Right lobe of liver (tissue), 6 donors: Measurements from ENCODE around the gene WDR49. TPM values are rescaled to one million over a fixed set of nuclear protein-coding genes. Genes with fewer than 3 reads are reported as not detected.

Experiments
- ATAC-seq, 4 donors: fragments of 200-7000 bp; cut with Tn5 transposase; one replicate each; pipeline ENCODE4 v1.9.1; 2020; ENCODE audit warnings: mild to moderate bottlenecking in 4 of 4, moderate library complexity in 4 of 4
- DNase-seq, 3 donors: peaks; one replicate each; pipeline ENCODE4 v3.0.0-alpha.2; 2020
- H3K27ac ChIP-seq, 3 donors: fragments of 200-600 bp; one replicate each; pipeline ENCODE4 v1.8.0; 2022
- H3K27me3 ChIP-seq, 2 donors: fragments of 200-600 bp; one replicate each; pipeline ENCODE4 v1.8.0; 2022
- H3K36me3 ChIP-seq, 4 donors: fragments of 200-600 bp; sonication (generic) in 1 of 4; one replicate each; pipeline versions ENCODE4 v1.5.1 to v1.8.0; 2017 to 2022; ENCODE audit warnings: control low read depth in 1 of 4
- H3K4me1 ChIP-seq, 4 donors: fragments of 200-600 bp; sonication (generic) in 1 of 4; one replicate each; pipeline versions ENCODE4 v1.5.1 to v1.8.0; 2017 to 2022; ENCODE audit warnings: control low read depth in 1 of 4
- H3K4me3 ChIP-seq, 3 donors: fragments of 200-600 bp; one replicate each; pipeline ENCODE4 v1.8.0; 2022
- H3K9me3 ChIP-seq, 4 donors: fragments of 200-600 bp; sonication (generic) in 1 of 4; one replicate each; pipeline versions ENCODE4 v1.5.1 to v1.8.0; 2017 to 2022; ENCODE audit warnings: control low read depth in 1 of 4
- CTCF ChIP-seq, 4 donors: fragments of 200-600 bp in 3 of 4; fragments of 450-650 bp in 1 of 4; IDR thresholded peaks; one replicate each; pipeline versions ENCODE4 v1.5.1 to v1.8.0; 2016 to 2022; ENCODE audit warnings: antibody characterized with exemption in 4 of 4, mild to moderate bottlenecking in 2 of 4
- POLR2A ChIP-seq: fragments of 450-650 bp; IDR thresholded peaks from one replicate; pipeline ENCODE4 v1.6.1; 2017; ENCODE audit warnings: antibody characterized with exemption, mild to moderate bottlenecking
- WGBS: methylation state at CpG from one replicate; pipeline ENCODE4 v1.1.6; 2018; ENCODE audit warnings: low coverage, low lambda C conversion rate; ENCODE audit not compliant: insufficient coverage; ENCODE audit errors: missing lambda C conversion rate; 5-methylcytosine and 5-hydroxymethylcytosine counted together
- intact Hi-C, 2 donors: fragments of 100-400 bp; cut with DNase I; formaldehyde crosslinking; loops; one replicate each; pipeline versions ENCODE4 v1.11.2 to v1.14.1; 2022
- total RNA-seq, 6 experiments: library from RNA; depleted of rRNA in 2 of 6; stranded (reverse); fragments of >200 nt in 2 of 6; fragmentation: NEBNext Ultra II Directional in 3 of 6; extraction: Animal tissue kit (Norgen Biotek cat#: 25700) in 3 of 6; gene quantifications; one replicate each; pipeline versions ENCODE4 v1.1.0 to v1.2.4, GENCODE V29; 2016 to 2023
- donor health status: DM: no; HTN: yes; CAD: no.
- donor health status: DM: no; HTN: no; CAD: no.
- donor health status: DM: no; HTN: no; CAD: no.
- donor health status: DM: no; HTN: yes; CAD: no.
- donor health status: DM: no; HTN: yes; CAD: no.

Gene WDR49
- total RNA-seq, 6 experiments from 2014 or later = 0.16 TPM; not detected in 5

DNA sequence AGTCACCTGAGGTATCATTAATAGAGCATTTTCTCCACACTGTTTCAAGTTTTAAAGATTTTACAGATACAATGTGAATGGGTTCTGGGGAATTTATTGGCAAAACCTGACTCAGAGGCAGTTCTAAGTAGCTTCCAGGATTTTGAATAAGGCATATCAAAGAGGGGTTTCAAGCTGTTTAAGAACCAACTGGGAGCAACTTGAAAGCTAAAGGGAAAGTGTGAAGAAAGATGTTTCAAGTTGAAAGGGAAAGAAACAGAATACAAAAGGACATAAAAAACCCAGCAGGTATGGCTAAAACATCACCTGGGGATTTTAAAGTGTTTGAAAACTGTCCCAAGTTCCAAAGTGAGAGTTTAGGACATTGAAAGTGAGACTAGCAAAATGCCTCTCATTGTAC, 162.1 kb downstream of the WDR49 start:
- no peak for TF ChIP-seq POLR2A
- TF ChIP-seq CTCF (IDR thresholded peaks at IDR 0.05) = no peak
- Histone ChIP-seq H3K4me1 (no peaks in the 10 kb centered on the region), H3K27me3 (no peaks in the 10 kb centered on the region), H3K36me3 (no peaks in the 10 kb centered on the region), H3K27ac (no peak overlapping the region), H3K9me3 (no peaks in the 10 kb centered on the region), H3K4me3 (no peak overlapping the region)
- intact Hi-C loops = no loop called here
- ATAC-seq = no peak
- no peak for DNase-seq

DNA sequence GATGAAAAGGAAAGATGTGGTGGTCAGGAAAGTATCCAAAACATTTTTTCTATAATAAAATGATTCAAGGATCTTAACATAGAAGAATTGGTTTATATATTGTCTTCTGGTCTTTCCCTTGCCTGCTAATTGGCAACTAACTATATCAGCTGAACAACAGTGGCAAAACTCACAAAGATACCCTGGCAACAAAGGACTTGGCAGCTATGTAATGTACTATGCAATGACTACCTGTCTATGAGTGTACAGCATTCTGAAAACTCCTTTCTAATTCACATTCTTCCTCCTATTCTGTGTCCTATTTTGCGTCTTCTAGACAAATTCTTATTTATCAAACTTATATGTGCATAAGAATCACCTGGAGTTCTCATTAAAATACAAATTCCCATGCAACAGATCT, 164.2 kb downstream of the WDR49 start:
- ATAC-seq (no peak), DNase-seq (no peak)
- Histone ChIP-seq H3K4me3 (no peak overlapping the region), H3K27ac (no peak overlapping the region), H3K36me3 (no peaks in the 10 kb centered on the region), H3K4me1 (no peaks in the 10 kb centered on the region), H3K9me3 (no peaks in the 10 kb centered on the region), H3K27me3 (no peaks in the 10 kb centered on the region)
- WGBS = 19% methylated on average over 1 of the region's 1 CpG
- no peak for TF ChIP-seq POLR2A
- no peak for TF ChIP-seq CTCF (IDR thresholded peaks at IDR 0.05)
- intact Hi-C loops = no loop called here

- ATAC-seq (no peak), DNase-seq (no peak)
- Histone ChIP-seq H3K27ac (no peak overlapping the region), H3K36me3 (no peaks in the 10 kb centered on the region), H3K4me1 (no peaks in the 10 kb centered on the region), H3K27me3 (no peaks in the 10 kb centered on the region), H3K4me3 (no peak overlapping the region), H3K9me3 (no peaks in the 10 kb centered on the region)
- 32% methylated on average over 3 of the region's 3 CpGs for WGBS
- TF ChIP-seq POLR2A = no peak
- TF ChIP-seq CTCF (IDR thresholded peaks at IDR 0.05) = no peak
- intact Hi-C loops = no loop called here
These were observed 166.2 kb downstream of the WDR49 start for GRCh38 chr3:167487556-167487955.

GRCh38 chr3:167484551-167484950, 169.2 kb downstream of the WDR49 start:
- WGBS = 57% methylated on average over 2 of the region's 2 CpGs
- DNase-seq = no peak
- ATAC-seq = no peak
- no peaks in the 10 kb centered on the region for H3K36me3 ChIP-seq
- no peak for TF ChIP-seq CTCF (IDR thresholded peaks at IDR 0.05)
- TF ChIP-seq POLR2A = no peak
- no peak overlapping the region for H3K27ac ChIP-seq
- H3K27me3 ChIP-seq = no peaks in the 10 kb centered on the region
- intact Hi-C loops = no loop called here
- H3K4me3 ChIP-seq = no peak overlapping the region
- H3K9me3 ChIP-seq = no peaks in the 10 kb centered on the region
- H3K4me1 ChIP-seq = no peaks in the 10 kb centered on the region
